ENCODE data around the gene HIP1. TPM values are rescaled to one million over a fixed set of nuclear protein-coding genes. Genes with fewer than 3 reads are reported as not detected.
"Not testable (repeated sequence)": the region's sequence is repeated elsewhere in the genome, so short reads cannot be mapped to it uniquely, and the experiment has no call there.

Gene HIP1
- total RNA-seq, 1 donor from 2014 or later = 22.0 TPM

DNA sequence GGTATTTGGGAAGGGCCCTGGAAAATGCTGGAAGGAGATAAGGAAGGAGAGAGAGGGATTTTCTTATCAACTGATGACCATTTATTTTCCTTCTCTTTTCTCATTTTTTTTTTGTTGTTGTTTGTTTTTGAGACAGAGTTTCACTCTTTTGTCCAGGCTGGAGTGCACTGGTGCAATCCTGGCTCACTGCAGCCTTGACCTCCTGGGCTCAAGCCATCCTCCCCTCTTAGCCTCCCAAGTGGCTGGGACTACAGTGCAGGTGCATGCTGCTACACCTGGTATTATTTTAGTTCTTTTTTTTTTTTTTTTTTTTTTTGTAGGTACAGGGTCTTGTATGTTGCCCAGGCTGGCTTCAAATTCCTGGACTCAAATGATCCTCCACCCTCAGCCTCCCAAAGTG lies 52.2 kb downstream of the HIP1 start:
- no peak for DNase-seq (ENCODE audit: low read depth)

GRCh38 chr7:75682052-75682451 lies 56.7 kb downstream of the HIP1 start:
- DNase-seq (ENCODE audit: low read depth) = not testable (repeated sequence)

GRCh38 chr7:75679060-75679459 lies 59.7 kb downstream of the HIP1 start:
- DNase-seq (ENCODE audit: low read depth) = no peak

- DNase-seq (ENCODE audit: low read depth) = no peak
Observed at GRCh38 chr7:75669579-75669978, 69.2 kb downstream of the HIP1 start.

- peak; percentile 46 for DNase-seq (ENCODE audit: low read depth)
Observed at GRCh38 chr7:75667938-75668337, 70.8 kb downstream of the HIP1 start.

DNA sequence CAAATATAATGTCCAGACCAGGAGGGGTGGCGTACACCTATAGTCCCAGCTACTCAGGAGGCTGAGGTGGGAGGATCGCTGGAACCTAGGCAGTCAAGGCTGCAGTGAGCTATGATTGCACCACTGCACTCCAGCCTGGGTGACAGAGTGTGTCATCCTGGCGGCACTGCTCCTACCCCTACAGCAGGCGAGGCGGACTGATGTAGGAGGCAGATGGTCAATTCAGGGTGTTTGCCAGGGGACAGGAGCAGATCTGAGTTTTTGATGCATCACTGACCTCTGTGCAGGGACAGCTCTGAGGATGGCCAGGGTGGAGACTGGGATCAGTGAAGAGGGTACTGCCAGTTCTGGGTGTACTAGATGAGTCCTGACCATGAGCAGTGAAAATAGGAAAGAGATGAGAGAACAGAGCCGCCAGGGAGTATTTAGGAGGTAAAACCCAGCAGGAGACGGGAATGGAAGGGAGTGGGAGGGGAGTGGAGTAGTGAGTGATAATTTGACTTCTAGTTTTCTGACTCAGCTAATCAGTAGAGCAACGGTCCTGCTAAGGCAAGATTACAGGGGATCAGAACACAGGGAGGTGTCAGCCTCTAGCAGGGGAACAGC lies 75.3 kb downstream of the HIP1 start:
- no peak for DNase-seq (ENCODE audit: low read depth)

GRCh38 chr7:75662579-75663301 lies 76.0 kb downstream of the HIP1 start:
- no peak for DNase-seq (ENCODE audit: low read depth)

DNA sequence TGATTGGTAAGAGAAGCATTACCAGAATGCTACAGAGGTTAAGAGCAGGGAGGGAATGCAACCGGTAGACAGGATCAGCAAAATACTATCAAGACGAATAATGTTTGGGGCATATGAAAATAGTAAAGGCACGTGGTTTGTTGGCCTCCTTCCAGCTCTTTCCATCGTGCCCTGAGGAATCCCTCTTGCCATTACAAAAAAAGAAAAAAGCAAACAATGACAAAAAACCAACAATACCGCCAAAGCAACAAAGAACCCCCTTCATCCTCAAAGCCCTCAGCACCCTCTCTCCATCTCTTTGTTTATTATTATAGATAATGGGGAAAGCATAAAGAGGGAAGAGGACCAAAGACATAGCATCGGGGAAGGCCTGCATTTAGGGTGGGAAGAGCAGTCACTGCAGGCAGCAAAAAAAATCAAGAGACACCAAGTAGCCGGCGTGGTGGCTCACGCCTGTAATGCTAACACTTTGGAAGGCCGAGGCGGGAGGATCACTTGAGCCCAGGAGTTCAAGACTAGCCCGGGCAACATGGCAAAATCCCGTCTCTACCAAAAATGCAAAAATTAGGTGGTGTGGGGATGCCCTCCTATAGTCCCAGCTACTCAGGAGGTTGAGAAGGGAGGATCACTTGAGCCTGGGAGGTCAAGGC lies 78.0 kb downstream of the HIP1 start:
- DNase-seq (ENCODE audit: low read depth) = no peak

DNA sequence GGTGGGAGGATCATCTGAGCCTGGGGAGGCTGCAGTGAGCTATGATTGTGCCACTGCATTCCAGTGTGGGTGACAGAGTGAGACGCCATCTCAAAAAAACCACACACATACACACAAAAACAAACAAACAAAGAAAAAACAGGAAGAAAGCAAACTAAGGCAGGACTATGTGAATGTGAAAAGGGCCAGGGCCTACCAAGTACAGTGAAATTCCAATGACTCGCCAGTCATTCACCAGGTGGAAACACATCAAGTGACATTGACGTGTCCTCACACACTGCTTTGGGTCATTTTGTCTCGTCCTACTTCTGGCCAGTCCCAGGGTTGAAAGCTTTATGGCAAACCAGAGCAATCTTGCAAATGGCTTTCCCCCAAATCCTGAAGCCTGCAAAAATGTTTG lies 79.9 kb downstream of the HIP1 start:
- DNase-seq (ENCODE audit: low read depth) = peak; percentile 32

DNA sequence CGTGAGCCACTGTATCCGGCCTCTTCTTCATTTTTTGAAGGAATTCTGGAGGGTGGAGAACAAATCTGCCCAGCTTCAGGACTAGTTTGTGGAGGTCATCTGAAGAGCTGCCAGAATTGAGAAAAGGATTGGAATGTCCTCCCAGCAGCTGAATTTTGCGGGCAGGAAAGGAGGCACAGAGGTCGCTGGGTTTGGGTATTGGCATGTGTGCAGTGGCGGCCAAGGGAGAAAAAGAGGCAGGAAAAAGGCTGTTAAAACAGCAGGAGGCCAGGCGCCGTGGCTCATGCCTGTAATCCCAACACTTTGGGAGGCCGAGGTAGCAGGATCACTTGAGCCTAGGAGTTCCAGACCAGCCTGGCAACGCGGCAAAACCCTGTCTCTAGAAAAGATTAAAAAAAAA lies 80.4 kb downstream of the HIP1 start:
- no peak for DNase-seq (ENCODE audit: low read depth)

DNA sequence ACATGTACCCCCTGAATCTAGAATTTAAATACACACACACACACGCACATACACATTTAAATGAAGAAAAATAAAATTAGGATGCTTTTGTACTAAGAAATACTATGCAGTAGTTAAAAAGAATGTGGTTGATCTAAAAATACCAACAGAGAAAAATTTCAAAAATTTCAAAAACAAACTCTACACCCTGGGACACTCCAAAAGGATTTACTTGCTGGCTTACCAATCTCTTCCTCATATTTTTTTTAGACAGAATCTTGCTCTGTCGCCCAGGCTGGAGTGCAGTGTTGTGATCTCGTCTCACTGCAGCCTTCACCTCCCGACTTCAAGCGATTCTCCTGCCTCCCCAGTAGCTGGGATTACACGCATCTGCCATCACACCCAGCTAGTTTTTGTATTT lies 80.9 kb downstream of the HIP1 start:
- DNase-seq (ENCODE audit: low read depth) = no peak

DNA sequence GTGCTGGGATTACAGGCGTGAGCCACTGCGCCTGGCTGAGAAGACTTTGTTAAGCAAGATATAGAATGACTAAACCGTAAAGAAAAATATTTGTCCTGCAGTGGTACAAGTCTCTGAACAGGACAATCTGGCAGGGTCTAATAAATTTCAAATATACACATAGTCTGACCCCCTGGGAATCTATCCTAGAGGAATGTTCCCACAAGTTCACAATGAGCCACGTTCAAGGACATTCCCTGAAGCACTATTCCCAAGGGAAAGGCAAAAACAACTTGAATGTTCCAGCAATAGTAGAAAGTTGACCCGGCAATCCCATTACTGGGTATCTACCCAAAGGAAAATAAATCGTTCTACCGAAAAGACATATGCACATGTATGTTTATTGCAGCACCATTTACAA lies 82.0 kb downstream of the HIP1 start:
- DNase-seq (ENCODE audit: low read depth) = no peak

GRCh38 chr7:75655536-75655935 lies 83.2 kb downstream of the HIP1 start:
- DNase-seq (ENCODE audit: low read depth) = no peak

DNA sequence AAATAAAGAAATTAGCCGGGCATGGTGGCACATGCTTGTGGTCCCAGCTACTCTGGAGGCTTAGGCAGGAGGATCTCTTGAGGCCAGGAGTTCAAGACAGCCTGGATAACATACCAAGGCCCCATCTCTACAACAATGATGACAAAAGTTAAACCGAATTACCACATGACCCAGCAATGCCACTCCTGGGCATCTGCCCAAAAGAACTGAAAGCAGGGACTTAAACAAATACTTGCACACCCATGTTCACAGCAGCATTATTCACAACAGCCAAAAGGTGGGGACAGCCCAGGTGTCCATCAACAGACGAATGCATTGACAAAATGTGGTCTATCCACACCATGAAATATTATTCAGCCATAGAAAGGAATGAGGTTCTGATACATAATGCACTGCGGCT lies 83.9 kb downstream of the HIP1 start:
- DNase-seq (ENCODE audit: low read depth) = no peak

DNA sequence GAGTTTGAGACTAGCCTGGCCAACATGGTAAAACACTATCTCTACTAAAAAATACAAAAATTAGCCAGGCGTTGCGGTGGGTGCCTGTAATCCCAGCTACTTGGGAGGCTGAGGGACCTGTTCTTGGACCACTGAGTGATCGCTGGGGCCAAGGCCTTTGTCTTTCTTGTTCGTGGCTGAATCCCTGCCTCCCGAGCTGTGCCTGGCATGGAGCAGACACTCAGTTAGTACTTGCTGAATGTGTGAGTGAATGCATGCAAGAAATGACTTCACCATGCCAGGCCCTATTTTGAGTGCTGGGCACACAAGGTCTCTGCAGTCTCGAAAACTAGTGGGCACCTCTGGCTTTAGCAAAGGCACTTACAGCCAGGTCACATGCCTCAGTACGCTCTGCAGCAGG lies 85.1 kb downstream of the HIP1 start:
- no peak for DNase-seq (ENCODE audit: low read depth)

GRCh38 chr7:75652788-75653187 lies 86.0 kb downstream of the HIP1 start:
- no peak for DNase-seq (ENCODE audit: low read depth)

- no peak for DNase-seq (ENCODE audit: low read depth)
Observed at GRCh38 chr7:75650681-75651080, 88.1 kb downstream of the HIP1 start.

DNA sequence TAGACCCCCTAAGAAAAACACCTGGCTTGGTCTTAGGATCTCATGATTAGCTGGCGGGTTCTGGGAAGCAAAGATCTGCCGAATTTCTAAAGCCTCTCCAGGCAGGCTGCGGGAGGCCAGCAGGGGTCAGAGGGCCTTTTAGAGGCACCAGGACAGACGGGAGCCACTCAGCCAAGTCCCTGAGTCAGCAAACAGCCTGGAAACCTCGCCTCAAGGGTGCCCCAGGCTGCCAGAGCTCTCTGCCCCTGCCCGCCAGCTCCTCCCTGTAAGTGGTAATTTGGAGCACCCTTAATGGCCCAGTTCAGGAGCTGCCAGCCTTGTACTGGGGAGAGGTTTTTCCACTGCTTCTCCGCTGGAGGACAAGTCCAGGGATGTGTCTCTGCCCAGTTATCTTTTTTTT lies 88.7 kb downstream of the HIP1 start:
- DNase-seq (ENCODE audit: low read depth) = peak; percentile 74

- DNase-seq (ENCODE audit: low read depth) = peak; percentile 85
Observed at GRCh38 chr7:75649462-75649861, 89.3 kb downstream of the HIP1 start.

GRCh38 chr7:75647709-75648438 lies 90.9 kb downstream of the HIP1 start:
- DNase-seq (ENCODE audit: low read depth) = no peak

GRCh38 chr7:75646571-75647102 lies 92.1 kb downstream of the HIP1 start:
- no peak for DNase-seq (ENCODE audit: low read depth)

- DNase-seq (ENCODE audit: low read depth) = no peak
Observed at GRCh38 chr7:75645570-75645969, 93.2 kb downstream of the HIP1 start.

All from renal cortical epithelial cell (primary cell).